GM12872 (cell line): ENCODE results near the gene TIPRL.

Experiments used
- CTCF ChIP-seq: IDR thresholded peaks from 3 replicates; pipeline ENCODE4 v1.5.1; 2011; ENCODE audit warnings: low read depth, mild to moderate bottlenecking, low read length, moderate library complexity; ENCODE audit not compliant: insufficient read depth

TIPRL gene

GRCh38 chr1:168178638-168179437, at the start of gene TIPRL:
TSS of gene TIPRL (plus strand) at chr1:168178962. CDS start at chr1:168179078, 116 bp downstream.
- TF ChIP-seq CTCF = peak; percentile 55

GRCh38 chr1:168129933-168130332, 48.8 kb upstream of the TIPRL start:
- TF ChIP-seq CTCF = 0 out of 3 replicates have a peak, but pooled peaks have one; percentile 12

GRCh38 chr1:168134132-168134531, 44.6 kb upstream of the TIPRL start:
- TF ChIP-seq CTCF = no peak

GRCh38 chr1:168134642-168135041, 44.1 kb upstream of the TIPRL start:
- no peak for TF ChIP-seq CTCF

- TF ChIP-seq CTCF = no peak
These were observed 43.4 kb upstream of the TIPRL start for GRCh38 chr1:168135116-168135920.

GRCh38 chr1:168135921-168136708, 42.6 kb upstream of the TIPRL start:
- no peak for TF ChIP-seq CTCF
